ENCODE results near the gene CDC34.
"Not testable (repeated sequence)": the region's sequence is repeated elsewhere in the genome, so short reads cannot be mapped to it uniquely, and the experiment has no call there.

The CDC34 gene

GRCh38 chr19:572140-572742 is 40.7 kb downstream of the CDC34 start, which contains the start of gene BSG:
TSS of gene BSG (plus strand) at chr19:572596. CDS start at chr19:572635, 39 bp downstream.
- in situ Hi-C loops (cut with HindIII; ENCODE audit: low sequenced_read_pairs), result no loop called here

DNA sequence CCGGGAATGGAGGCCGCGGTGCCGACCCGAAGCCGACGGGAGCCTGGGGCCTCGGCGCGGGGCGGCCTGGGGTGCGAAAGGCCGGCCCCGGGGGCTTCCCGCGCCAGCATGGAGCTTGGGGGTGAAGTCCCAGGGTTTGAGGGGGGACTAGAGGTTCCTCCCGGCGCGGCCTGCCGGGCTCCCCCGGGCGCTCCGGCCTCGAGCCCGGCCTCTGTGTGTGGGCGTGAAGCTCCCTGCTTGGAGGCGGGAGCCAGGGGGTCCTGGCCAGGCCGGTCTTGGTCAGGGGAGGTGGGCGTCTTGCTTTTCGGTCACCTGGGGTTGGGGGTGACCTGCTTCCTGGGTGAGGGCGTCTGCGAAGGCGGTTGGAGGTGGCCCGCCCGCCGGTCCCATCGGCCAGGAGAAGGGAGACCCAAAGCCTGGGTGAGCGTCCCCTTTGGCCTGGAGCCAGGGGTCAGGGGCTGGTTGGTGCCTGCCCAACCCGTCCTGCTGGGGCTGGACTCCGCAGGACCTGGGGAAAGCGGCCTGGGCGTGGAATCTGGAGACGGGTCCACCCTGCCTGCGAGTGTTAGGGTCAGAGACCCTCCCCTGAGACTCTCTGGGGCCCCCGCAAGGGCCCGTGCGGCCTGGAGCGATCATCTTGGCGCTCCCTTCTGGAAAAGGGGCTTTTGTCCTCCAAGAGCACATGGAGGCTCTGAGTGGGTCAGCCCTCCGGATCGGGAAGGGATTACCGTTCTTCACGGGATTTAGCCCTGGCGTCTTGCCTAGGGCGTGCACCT is 41.4 kb downstream of the CDC34 start:
- in situ Hi-C loops (cut with HindIII; ENCODE audit: low sequenced_read_pairs), result no loop called here

DNA sequence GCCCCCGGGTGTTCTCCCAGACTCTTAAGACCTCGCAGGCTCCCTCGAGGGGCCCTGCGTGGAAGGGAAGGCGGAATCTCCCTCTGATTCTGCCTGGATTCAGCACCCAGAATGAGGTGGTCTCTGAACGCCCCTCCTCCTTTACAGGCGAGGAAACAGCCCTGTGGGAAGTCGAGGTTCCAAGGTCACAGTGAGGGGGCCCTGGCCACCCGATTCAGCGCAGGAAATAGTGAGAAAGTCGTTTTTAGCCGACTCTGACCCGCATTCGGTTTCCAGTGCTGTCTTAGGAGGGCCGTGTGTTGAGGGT is 41.9 kb downstream of the CDC34 start:
- in situ Hi-C loops (cut with HindIII; ENCODE audit: low sequenced_read_pairs), result no loop called here

DNA sequence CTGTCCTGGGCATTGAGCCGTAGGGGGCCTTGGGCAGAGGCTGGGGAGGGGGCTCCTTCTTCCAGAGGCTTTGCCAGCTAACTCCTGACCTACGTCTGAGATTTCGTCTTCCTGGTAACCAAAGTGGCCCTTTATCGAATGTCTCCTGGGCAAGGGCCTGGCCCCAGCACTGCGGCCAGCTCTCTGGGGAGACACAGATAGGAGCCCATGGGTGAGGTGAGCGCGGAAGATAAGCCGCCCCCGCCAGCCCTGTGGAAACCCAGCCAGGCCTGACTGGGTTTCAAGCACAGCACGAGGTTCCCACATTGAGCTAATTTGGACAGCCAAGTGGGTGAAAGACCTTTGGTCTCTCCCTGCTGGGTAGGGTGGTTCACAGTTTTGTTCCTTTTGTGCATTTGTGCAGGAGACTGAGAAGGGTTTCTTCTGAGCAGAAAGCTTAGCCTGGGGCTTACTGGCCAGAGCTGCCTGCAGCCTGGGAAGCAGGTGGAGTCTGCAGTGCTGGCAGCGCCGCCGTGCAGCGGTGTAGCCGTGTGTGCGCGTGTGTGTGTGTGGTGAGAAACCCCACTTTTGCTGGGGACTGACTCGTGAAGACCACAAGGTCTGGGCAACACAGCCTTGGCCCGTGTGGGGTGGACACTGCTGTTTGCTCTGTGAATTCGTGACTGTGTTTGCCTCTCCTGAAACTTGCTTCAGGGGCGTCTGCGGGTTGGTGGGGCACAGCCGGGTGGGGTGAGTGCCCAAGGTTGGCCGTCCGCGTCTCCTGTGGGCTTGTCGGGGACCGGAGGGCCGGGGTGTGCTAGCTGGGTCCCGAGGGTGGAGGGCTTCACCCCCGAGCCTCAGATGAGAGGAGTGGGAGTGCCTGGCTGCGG is 43.3 kb downstream of the CDC34 start:
- in situ Hi-C loops (cut with HindIII; ENCODE audit: low sequenced_read_pairs), result no loop called here

DNA sequence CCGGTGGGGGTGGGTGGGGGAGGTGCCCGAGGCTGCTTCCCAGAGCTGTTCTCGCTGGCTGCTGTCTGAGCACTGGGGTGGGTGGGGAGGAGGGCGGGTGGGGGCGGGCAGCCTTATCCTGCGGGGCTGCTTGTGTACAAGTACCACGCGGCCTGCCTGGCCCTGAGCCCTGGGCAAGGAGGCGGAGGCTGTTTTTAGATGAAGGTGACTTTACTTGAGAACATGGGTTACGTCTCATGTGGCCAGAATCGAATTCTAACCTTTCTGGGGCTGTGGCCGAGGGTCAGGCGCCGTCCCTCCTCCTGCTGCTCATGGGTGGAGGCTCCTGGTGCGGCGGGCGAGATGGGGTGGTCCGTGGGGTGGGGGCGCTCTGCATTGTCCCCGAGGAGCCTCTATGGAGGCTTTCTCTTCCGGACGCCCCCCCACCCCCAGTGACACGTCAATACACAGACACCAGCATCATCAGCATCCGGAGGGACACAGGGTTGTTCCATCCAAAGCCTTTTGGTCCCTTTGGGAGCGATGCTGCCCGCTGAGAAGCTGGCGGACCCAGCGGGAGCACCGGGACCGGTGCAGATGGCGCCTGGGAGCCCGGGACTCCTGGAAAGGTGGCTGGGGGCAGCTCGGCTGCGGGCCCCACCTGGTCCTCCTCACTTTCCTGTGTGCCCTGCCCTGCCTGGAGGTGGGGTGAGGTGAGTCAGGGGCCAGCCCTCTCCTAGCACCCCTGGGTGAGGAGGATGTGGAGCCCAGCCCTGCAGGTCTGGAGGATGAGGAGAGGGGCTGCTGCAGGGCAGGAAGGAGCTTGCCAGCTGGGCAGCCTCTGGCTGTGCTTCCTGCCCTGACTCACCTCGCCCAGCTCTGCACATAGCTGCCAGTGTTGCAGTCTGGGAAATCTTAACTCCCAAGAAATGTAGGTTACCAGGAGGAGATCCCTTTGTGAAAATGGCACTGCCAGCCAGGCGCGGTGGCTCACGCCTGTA is 44.3 kb downstream of the CDC34 start:
- in situ Hi-C loops (cut with HindIII; ENCODE audit: low sequenced_read_pairs), result no loop called here

DNA sequence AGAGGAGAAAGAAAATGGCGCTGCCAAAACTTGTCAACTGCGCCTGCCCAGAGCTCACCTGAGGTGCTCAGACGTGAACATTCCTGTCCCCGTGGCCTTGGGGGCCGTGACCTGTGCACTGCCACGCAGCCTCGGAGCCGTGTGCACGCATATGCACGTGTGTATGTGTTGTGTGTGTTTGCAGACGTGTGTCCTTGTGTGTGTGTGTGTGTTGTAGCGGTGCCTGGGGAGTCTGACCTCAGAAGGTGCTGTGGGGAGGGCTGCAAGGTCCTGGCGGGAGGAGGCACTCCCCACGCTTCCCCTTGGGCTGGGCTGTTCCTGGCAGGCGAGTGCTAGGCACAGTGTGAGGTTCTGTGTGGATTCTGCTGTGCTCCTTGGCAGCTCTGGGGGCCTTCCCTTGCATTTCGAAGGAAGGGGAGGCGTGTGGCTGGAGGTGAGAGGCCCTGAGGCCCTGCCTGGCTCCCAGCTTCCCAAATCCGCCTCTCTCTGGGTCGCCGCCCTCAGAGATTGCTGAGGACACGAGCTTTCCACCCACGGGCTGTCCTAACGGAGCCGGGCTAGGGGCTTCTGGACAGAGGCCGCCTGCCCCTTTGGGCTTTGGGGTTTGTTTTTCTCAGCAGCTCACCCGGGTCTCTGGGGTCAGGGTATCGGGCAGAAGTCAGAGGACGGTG is 45.3 kb downstream of the CDC34 start:
- in situ Hi-C loops (cut with HindIII; ENCODE audit: low sequenced_read_pairs), result no loop called here

DNA sequence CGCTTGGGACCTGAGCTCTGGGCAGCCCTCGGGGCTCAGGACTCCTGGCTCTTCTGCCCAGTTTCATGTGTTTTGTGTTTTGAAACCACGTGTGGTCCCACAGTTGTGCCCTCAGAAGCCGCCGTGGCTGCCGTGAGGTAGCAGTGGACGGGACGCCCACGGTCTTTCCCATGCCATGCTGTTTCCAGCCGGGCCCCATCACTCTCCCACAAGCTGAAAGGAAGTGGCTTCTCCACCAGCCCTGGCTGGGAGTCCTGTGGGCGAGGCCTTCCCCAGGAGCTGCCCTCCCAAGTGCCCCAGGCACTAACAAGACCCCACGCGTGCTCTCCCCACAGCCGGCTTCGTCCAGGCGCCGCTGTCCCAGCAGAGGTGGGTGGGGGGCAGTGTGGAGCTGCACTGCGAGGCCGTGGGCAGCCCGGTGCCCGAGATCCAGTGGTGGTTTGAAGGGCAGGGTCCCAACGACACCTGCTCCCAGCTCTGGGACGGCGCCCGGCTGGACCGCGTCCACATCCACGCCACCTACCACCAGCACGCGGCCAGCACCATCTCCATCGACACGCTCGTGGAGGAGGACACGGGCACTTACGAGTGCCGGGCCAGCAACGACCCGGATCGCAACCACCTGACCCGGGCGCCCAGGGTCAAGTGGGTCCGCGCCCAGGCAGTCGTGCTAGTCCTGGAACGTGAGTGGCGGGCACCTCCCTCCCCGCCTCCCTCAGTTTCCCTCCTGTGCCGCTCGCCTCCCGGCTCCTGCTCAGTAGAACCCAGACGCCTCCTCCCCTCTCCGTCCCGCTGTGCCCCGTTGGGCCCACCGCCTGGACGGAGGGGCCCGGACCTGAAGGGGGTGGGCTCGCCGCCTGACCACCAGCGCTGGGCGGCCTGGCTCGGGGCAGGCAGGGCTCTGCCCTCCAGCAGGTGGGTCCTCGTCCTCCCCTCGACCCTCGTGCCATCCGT is 46.2 kb downstream of the CDC34 start:
- in situ Hi-C loops (cut with HindIII; ENCODE audit: low sequenced_read_pairs), result no loop called here

GRCh38 chr19:579111-579841 is 47.7 kb downstream of the CDC34 start:
- in situ Hi-C loops (cut with HindIII; ENCODE audit: low sequenced_read_pairs), result no loop called here

GRCh38 chr19:579842-580155 is 48.2 kb downstream of the CDC34 start:
- in situ Hi-C loops (cut with HindIII; ENCODE audit: low sequenced_read_pairs), result no loop called here

GRCh38 chr19:580274-580835 is 48.8 kb downstream of the CDC34 start:
- in situ Hi-C loops (cut with HindIII; ENCODE audit: low sequenced_read_pairs), result no loop called here

- in situ Hi-C loops (cut with HindIII; ENCODE audit: low sequenced_read_pairs), result no loop called here
Observed at GRCh38 chr19:581399-582111, 50.0 kb downstream of the CDC34 start.

DNA sequence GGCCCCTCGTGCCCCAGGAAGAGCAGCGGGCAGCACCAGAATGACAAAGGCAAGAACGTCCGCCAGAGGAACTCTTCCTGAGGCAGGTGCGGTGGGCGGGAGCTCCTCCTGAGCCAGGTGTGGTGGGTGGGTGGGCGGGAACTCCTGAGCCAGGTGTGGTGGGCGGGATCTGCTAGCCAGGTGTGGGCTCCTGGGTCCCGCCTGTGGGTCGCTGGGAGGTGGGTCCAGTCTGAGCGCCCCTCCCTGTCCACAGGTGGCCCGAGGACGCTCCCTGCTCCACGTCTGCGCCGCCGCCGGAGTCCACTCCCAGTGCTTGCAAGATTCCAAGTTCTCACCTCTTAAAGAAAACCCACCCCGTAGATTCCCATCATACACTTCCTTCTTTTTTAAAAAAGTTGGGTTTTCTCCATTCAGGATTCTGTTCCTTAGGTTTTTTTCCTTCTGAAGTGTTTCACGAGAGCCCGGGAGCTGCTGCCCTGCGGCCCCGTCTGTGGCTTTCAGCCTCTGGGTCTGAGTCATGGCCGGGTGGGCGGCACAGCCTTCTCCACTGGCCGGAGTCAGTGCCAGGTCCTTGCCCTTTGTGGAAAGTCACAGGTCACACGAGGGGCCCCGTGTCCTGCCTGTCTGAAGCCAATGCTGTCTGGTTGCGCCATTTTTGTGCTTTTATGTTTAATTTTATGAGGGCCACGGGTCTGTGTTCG is 51.1 kb downstream of the CDC34 start:
- in situ Hi-C loops (cut with HindIII; ENCODE audit: low sequenced_read_pairs), result no loop called here

- in situ Hi-C loops (cut with HindIII; ENCODE audit: low sequenced_read_pairs), result no loop called here
Observed at GRCh38 chr19:583198-583967, 51.8 kb downstream of the CDC34 start.

DNA sequence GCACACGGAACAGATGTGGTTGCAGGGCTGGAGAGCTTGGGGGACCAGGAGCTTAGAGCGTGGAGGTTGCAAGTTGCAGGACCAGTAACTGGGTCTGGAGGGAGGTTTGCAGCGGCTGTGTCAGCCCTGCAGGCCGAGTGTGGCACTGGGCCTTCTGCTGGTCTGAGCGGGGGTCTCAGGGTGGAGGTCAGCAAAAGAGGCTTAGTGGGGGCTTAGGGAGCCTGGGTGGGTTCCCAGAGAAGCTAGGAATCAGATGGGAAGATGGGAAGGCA is 52.3 kb downstream of the CDC34 start:
- in situ Hi-C loops (cut with HindIII; ENCODE audit: low sequenced_read_pairs), result no loop called here

DNA sequence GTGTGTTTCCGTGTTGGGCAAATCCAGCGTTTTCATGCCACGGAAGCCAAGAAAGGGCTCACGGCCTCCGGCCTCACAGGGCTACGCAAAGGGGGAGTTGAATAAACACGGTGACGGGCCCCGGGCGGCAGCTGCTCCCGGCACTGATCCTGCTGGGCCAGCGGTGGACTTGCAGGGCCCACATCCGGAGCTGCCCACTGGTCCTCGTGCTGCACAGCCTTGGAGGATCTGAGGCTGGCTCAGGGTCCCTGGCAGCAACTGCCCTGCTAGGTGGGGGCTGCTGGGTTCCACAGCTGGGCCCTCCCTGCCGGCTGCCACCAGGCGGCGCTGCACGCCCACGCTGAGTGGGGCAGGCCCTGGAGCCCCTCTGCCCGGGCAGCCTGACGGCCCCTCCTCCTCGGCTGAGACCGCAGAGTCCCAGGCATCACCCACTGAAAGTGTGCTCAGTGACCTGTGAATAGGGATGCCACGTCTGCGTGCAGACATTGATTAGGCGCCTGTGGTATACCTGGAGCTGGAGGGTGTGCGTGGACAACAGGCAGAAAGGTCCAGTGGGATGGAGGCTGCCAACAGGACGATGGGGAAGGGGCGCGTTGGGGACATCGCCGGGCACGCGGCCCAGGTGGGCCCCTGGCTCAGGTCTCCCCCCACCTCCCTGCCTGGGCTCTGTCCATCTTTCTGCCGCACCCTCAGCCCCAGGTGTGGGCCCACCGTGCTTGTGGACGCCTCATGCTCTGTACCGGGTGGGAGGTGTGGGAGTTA is 52.9 kb downstream of the CDC34 start:
- in situ Hi-C loops (cut with HindIII; ENCODE audit: low sequenced_read_pairs), result no loop called here

DNA sequence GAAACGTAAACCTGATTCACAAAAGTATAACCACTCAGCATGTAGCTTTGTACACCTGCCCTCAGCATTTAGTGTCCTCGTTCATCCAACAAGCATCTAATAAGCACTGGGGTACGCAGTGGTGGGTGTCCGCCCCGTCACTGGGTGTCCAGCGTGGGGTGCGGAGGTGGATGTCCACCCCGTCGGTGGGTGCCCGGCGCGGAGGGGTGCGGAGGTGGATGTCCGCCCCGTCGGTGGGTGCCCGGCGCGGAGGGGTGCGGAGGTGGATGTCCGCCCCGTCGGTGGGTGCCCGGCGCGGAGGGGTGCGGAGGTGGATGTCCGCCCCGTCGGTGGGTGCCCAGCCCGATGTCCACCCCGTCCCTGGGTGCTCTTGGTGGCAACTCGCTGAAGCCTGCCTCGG is 53.6 kb downstream of the CDC34 start:
- in situ Hi-C loops (cut with HindIII; ENCODE audit: low sequenced_read_pairs), result not testable (repeated sequence)
